T47D (cell line): ENCODE results near the gene LZTR1.

Experiments
- DNase-seq, 2 experiments: peaks; one replicate each; pipeline versions ENCODE4 v3.0.0 to v3.0.0-alpha.2; 2011 to 2012; ENCODE audit warnings: low read depth in 1 of 2, low spot score in 1 of 2
- JUND ChIP-seq: IDR thresholded peaks from 2 replicates; pipeline ENCODE4 v1.6.1; 2012; ENCODE audit warnings: low read depth
- in situ Hi-C: cut with HindIII; loops from 2 replicates; pipeline ENCODE4 v1.10.0; 2016; ENCODE audit warnings: low sequenced_read_pairs, low pct_unique_long_range_greater_than_20kb

Gene LZTR1

DNA sequence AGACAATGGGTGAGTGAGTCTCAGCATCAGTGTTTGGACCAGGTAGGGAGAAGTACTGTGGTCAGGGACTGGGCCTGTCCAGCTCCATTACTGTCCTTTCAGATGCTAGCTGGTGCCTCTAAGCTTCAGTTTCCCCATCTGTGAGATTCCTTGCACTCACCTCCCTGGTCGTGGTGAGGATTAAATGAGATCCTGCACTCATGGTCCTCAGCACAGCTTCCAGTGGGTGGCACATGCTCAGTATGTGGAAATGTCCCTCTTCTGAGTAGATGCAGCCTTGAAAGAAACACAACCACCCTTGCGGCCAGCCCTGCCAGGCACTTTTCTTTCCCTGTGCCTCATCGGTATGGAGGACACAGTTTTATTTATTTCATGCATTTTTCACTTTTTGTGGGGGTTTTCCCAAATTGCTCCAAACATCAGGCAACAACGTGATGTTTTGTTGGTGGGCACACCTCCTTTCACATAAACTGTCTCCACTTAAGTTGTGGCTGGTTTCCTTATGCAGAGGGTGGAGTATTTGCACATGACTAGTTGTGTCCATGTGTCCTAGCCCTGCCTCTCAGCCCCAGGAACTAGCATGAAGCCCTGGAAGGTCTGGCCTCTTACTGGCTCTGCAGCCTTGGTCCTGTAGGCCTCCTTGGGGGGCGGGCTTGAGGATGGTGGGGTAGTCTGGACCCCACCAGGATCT, 1.1 kb downstream of the LZTR1 start:
- in situ Hi-C loops = no loop called here
- TF ChIP-seq JUND = no peak
- DNase-seq = no peak

DNA sequence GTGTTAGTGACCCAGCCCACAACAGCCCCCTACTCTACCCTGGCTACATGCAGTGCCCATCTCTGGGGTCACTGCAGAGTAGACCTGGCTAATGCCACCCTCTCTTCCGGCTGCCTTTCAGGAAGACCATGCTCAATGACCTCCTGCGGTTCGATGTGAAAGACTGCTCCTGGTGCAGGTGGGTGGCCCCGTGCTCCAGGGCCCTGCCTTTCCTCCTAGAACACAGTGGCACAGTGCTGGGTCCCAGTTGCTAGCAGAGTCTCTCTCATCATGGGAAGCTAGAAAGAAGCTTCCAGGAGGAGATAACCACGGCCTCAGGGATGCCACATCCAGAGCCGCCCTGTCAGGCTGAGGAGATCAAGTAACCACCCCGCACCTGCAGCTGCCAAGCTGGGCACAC, 3.6 kb downstream of the LZTR1 start:
- in situ Hi-C loops = no loop called here
- TF ChIP-seq JUND = no peak
- DNase-seq = no peak

DNA sequence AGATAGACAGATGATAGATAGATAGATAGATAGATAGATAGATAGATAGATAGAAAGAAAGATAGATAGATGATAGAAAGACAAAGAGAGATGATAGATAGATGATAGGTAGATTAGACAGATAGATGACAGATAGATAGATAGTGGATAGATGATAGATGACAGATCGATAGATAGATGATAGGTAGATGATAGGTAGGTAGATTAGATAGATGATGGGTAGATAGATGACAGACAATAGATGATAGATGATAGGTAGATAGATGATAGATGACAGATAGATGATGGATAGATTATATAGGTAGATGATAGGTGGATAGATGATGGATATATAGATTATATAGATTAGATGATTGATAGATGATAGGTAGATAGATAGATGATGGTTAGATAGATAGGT, 4.3 kb downstream of the LZTR1 start:
- DNase-seq = no peak
- in situ Hi-C loops = no loop called here
- TF ChIP-seq JUND = no peak

- in situ Hi-C loops = no loop called here
- TF ChIP-seq JUND = no peak
- no peak for DNase-seq
These were observed 5.3 kb downstream of the LZTR1 start for GRCh38 chr22:20987375-20987774.

GRCh38 chr22:20988573-20989322, 6.7 kb downstream of the LZTR1 start:
- in situ Hi-C loops = no loop called here
- DNase-seq = no peak
- TF ChIP-seq JUND = no peak

- in situ Hi-C loops = no loop called here
- DNase-seq = no peak
- TF ChIP-seq JUND = no peak
These were observed 7.4 kb downstream of the LZTR1 start for GRCh38 chr22:20989323-20990138.

- no peak for DNase-seq
- no peak for TF ChIP-seq JUND
- in situ Hi-C loops = no loop called here
These were observed 8.4 kb downstream of the LZTR1 start for GRCh38 chr22:20990184-20991180.

- no peak for TF ChIP-seq JUND
- in situ Hi-C loops = no loop called here
- DNase-seq = no peak
These were observed 9.4 kb downstream of the LZTR1 start for GRCh38 chr22:20991252-20992055.

- in situ Hi-C loops = no loop called here
- DNase-seq = no peak
- TF ChIP-seq JUND = no peak
These were observed 10.0 kb downstream of the LZTR1 start for GRCh38 chr22:20992056-20992442.

- in situ Hi-C loops = no loop called here
- DNase-seq = no peak
- no peak for TF ChIP-seq JUND
These were observed 10.6 kb downstream of the LZTR1 start for GRCh38 chr22:20992456-20993303.
